IMR-90 (cell line): Measurements from ENCODE around the gene TAF3. TPM values are rescaled to one million over a fixed set of nuclear protein-coding genes. Genes with fewer than 3 reads are reported as not detected.

Source experiments
- ATAC-seq: fragments of 200-7000 bp; cut with Tn5 transposase; 2 replicates; pipeline ENCODE4 v1.9.1; 2020; ENCODE audit warnings: low read depth, mild to moderate bottlenecking, moderate library complexity
- BruUV-seq: library from RNA; stranded (reverse); fragments of 400-500 nt; replicated peaks from 2 replicates; lab custom pipeline; 2021; lab: Mats Ljungman, UMichigan
- CTCF ChIA-PET: fragments of 300-600 bp; formaldehyde crosslinking; extraction: SDS; loops from one replicate; lab custom pipeline; 2021; ENCODE audit warnings: antibody characterized with exemption; lab: Yijun Ruan, JAX
- POLR2A ChIA-PET: fragments of 300-600 bp; sonication (Branson Sonifier 250); formaldehyde crosslinking; loops from one replicate; lab custom pipeline; 2022; ENCODE audit warnings: antibody characterized with exemption; ENCODE audit not compliant: unreplicated experiment; lab: Charles Lee
- DNase-seq: peaks from one replicate; pipeline ENCODE4 v3.0.0; 2013
- H2AFZ ChIP-seq: replicated peaks from 2 replicates; pipeline ENCODE3; 2013; ENCODE audit warnings: low read length, mild to moderate bottlenecking; ENCODE audit not compliant: poor library complexity
- H2AK5ac ChIP-seq: 2 replicates; pipeline ENCODE4 v1.6.1; 2013; ENCODE audit warnings: low read depth, low read length, inconsistent platforms
- H2AK9ac ChIP-seq: replicated peaks from 2 replicates; pipeline ENCODE3; 2013; ENCODE audit warnings: mild to moderate bottlenecking, low read depth, low read length, moderate library complexity; ENCODE audit not compliant: poor library complexity
- H2BK120ac ChIP-seq: 2 replicates; pipeline ENCODE4 v1.6.1; 2013; ENCODE audit warnings: low read depth, low read length, inconsistent platforms
- H2BK15ac ChIP-seq: 3 replicates; pipeline ENCODE4 v1.6.1; 2013; ENCODE audit warnings: low read depth, low read length, inconsistent platforms
- H2BK20ac ChIP-seq: 2 replicates; pipeline ENCODE4 v1.6.1; 2013; ENCODE audit warnings: low read depth, mild to moderate bottlenecking, inconsistent platforms, low read length, moderate library complexity
- H2BK5ac ChIP-seq: 2 replicates; pipeline ENCODE4 v1.6.1; 2013; ENCODE audit warnings: mild to moderate bottlenecking, low read depth, low read length, inconsistent platforms; ENCODE audit not compliant: poor library complexity, severe bottlenecking
- H3K14ac ChIP-seq: replicated peaks from 2 replicates; pipeline ENCODE4 v1.6.1; 2013; ENCODE audit warnings: low read depth, low read length, inconsistent platforms
- H3K18ac ChIP-seq: 2 replicates; pipeline ENCODE4 v1.6.1; 2013; ENCODE audit warnings: low read depth, low read length, control low read depth
- H3K23ac ChIP-seq: 2 replicates; pipeline ENCODE4 v1.6.1; 2013; ENCODE audit warnings: low read depth, low read length, inconsistent platforms
- H3K27ac ChIP-seq: 2 replicates; pipeline ENCODE4 v1.5.1; 2013; ENCODE audit warnings: mild to moderate bottlenecking, control low read depth, low read length; ENCODE audit not compliant: insufficient read depth
- H3K27me3 ChIP-seq: 2 replicates; pipeline ENCODE4 v1.6.1; 2013; ENCODE audit warnings: low read length; ENCODE audit not compliant: control insufficient read depth, insufficient read depth
- H3K36me3 ChIP-seq: 2 replicates; pipeline ENCODE4 v1.6.1; 2013; ENCODE audit warnings: low read length, mixed read lengths; ENCODE audit not compliant: control insufficient read depth, insufficient read depth
- H3K4ac ChIP-seq: 2 replicates; pipeline ENCODE4 v1.6.1; 2013; ENCODE audit warnings: low read depth, low read length, inconsistent platforms
- H3K4me1 ChIP-seq: 2 replicates; pipeline ENCODE4 v1.6.1; 2013; ENCODE audit warnings: low read length, mixed read lengths; ENCODE audit not compliant: control insufficient read depth, insufficient read depth
- H3K4me2 ChIP-seq: 2 replicates; pipeline ENCODE4 v1.6.1; 2013; ENCODE audit warnings: low read depth, mild to moderate bottlenecking, control low read depth, low read length, moderate library complexity
- H3K4me3 ChIP-seq: 2 replicates; pipeline ENCODE4 v1.5.1; 2013; ENCODE audit warnings: low read depth, mild to moderate bottlenecking, control low read depth, low read length, moderate library complexity; ENCODE audit not compliant: insufficient read depth
- H3K56ac ChIP-seq: 2 replicates; pipeline ENCODE4 v1.6.1; 2013; ENCODE audit warnings: low read length, inconsistent platforms; ENCODE audit not compliant: insufficient read depth; ENCODE audit errors: extremely low read depth
- H3K79me1 ChIP-seq, 2 experiments: 2 replicates each; pipeline ENCODE4 v1.6.1; 2013; ENCODE audit warnings: low read length in 2 of 2, inconsistent platforms in 1 of 2, low read depth in 1 of 2
- H3K9ac ChIP-seq: 2 replicates; pipeline ENCODE4 v1.6.1; 2013; ENCODE audit warnings: low read depth, low read length, control low read depth
- H3K9me1 ChIP-seq: 2 replicates; pipeline ENCODE4 v1.6.1; 2013; ENCODE audit warnings: low read length, inconsistent platforms; ENCODE audit not compliant: insufficient read depth
- H3K9me3 ChIP-seq: 2 replicates; pipeline ENCODE4 v1.6.1; 2013; ENCODE audit warnings: low read length; ENCODE audit not compliant: control insufficient read depth, insufficient read depth
- H4K20me1 ChIP-seq: 2 replicates; pipeline ENCODE4 v1.6.1; 2013; ENCODE audit warnings: low read length, inconsistent platforms; ENCODE audit not compliant: insufficient read depth
- H4K5ac ChIP-seq: 2 replicates; pipeline ENCODE4 v1.6.1; 2013; ENCODE audit warnings: mild to moderate bottlenecking, low read depth, low read length, control low read depth
- H4K8ac ChIP-seq, 2 experiments: 2 replicates each; pipeline ENCODE4 v1.6.1; 2013; ENCODE audit warnings: low read depth in 2 of 2, low read length in 2 of 2, control low read depth in 1 of 2, inconsistent platforms in 1 of 2
- H4K91ac ChIP-seq: 2 replicates; pipeline ENCODE4 v1.6.1; 2013; ENCODE audit warnings: low read depth, low read length, inconsistent platforms; ENCODE audit not compliant: insufficient read depth
- BHLHE40 ChIP-seq: fragments of 150-350 bp; IDR thresholded peaks from 2 replicates; pipeline ENCODE4 v1.6.1; 2016; ENCODE audit warnings: mild to moderate bottlenecking, low read depth, low read length
- CEBPB ChIP-seq: IDR thresholded peaks from 2 replicates; pipeline ENCODE4 v1.6.1; 2012; ENCODE audit warnings: low read depth, low read length, improper control_type of control experiment
- CHD1 ChIP-seq: IDR thresholded peaks from 2 replicates; pipeline ENCODE4 v1.6.1; 2012; ENCODE audit warnings: low read depth, low read length, improper control_type of control experiment
- FOS ChIP-seq: fragments of 150-350 bp; IDR thresholded peaks from 2 replicates; pipeline ENCODE4 v1.6.1; 2016; ENCODE audit warnings: low read depth, low read length
- MAFK ChIP-seq: IDR thresholded peaks from 2 replicates; pipeline ENCODE4 v1.6.1; 2012; ENCODE audit warnings: low read depth, low read length, improper control_type of control experiment
- MXI1 ChIP-seq: IDR thresholded peaks from 2 replicates; pipeline ENCODE4 v1.6.1; 2012; ENCODE audit warnings: low read depth, mild to moderate bottlenecking, low read length, moderate library complexity, borderline replicate concordance
- NFE2L2 ChIP-seq: fragments of 150-350 bp; IDR thresholded peaks from 2 replicates; pipeline ENCODE4 v1.6.1; 2016; ENCODE audit warnings: low read depth, mild to moderate bottlenecking, low read length
- POLR2A ChIP-seq: IDR thresholded peaks from 2 replicates; pipeline ENCODE4 v1.6.1; 2012; ENCODE audit warnings: mild to moderate bottlenecking, low read depth, low read length
- RAD21 ChIP-seq: IDR thresholded peaks from 2 replicates; pipeline ENCODE4 v1.6.1; 2012; ENCODE audit warnings: low read length, improper control_type of control experiment
- RCOR1 ChIP-seq: IDR thresholded peaks from 2 replicates; pipeline ENCODE4 v1.6.1; 2012; ENCODE audit warnings: mild to moderate bottlenecking, low read length, improper control_type of control experiment; ENCODE audit not compliant: insufficient replicate concordance
- RFX5 ChIP-seq: IDR thresholded peaks from 2 replicates; pipeline ENCODE4 v1.8.0; 2012; ENCODE audit warnings: low read depth, mild to moderate bottlenecking, low read length, moderate library complexity
- SMC3 ChIP-seq: fragments of 150-350 bp; IDR thresholded peaks from 2 replicates; pipeline ENCODE4 v1.6.1; 2016; ENCODE audit warnings: low read depth, mild to moderate bottlenecking, antibody characterized with exemption, low read length, moderate library complexity
- USF2 ChIP-seq: fragments of 150-350 bp; IDR thresholded peaks from 2 replicates; pipeline ENCODE4 v1.6.1; 2017; ENCODE audit warnings: mild to moderate bottlenecking, antibody characterized with exemption, low read length, low read depth
- WGBS, 2 experiments: methylation state at CpG; one replicate each; pipeline versions ENCODE4 v1.1.5 to v1.1.7; 2013; ENCODE audit warnings: missing lambda C conversion rate in 2 of 2; ENCODE audit not compliant: insufficient read length in 1 of 2; ENCODE audit errors: extremely low coverage in 2 of 2; 5-methylcytosine and 5-hydroxymethylcytosine counted together
- dilution Hi-C: fragments of 300-500 bp; cut with HindIII; formaldehyde crosslinking; loops from one replicate; pipeline ENCODE4 v1.14.3; 2018; ENCODE audit warnings: low sequenced_read_pairs; ENCODE audit not compliant: unreplicated experiment
- in situ Hi-C: fragments of 300-500 bp; cut with MboI; formaldehyde crosslinking; loops from 3 replicates; pipeline ENCODE4 v1.14.3; 2019; ENCODE audit warnings: low sequenced_read_pairs, inconsistent platforms, mixed read lengths
- intact Hi-C: fragments of 100-400 bp; cut with micrococcal nuclease; formaldehyde crosslinking; loops from 2 replicates; pipeline ENCODE4 v1.10.0; 2022
- polyA plus RNA-seq, 3 experiments: library from polyadenylated mRNA; depleted of rRNA; stranded (reverse); fragments of >200 nt; gene quantifications; 2 replicates each; pipeline ENCODE4 v1.2.3, GENCODE V29; 2012; ENCODE audit warnings: low replicate concordance in 1 of 3
- total RNA-seq: library from RNA; depleted of rRNA; stranded (reverse); fragments of >200 nt; gene quantifications from 2 replicates; pipeline ENCODE4 v1.2.3, GENCODE V29; 2012
- TF ChIP-seq, protein P1 (sequence below): fragments of 150-350 bp; IDR thresholded peaks from 2 replicates; pipeline ENCODE4 v1.6.1; 2016; ENCODE audit warnings: low read depth, mild to moderate bottlenecking, low read length, moderate library complexity, borderline replicate concordance
- TF ChIP-seq, protein P2 (sequence below): conservative IDR thresholded peaks from 2 replicates; pipeline ENCODE4 v1.5.1; 2012; ENCODE audit warnings: mild to moderate bottlenecking, low read depth, low read length, improper control_type of control experiment

The TAF3 gene
- total and polyA plus RNA-seq, 2 of the 4 experiments (the other 2 are of a cell fraction): 1.4 to 2.3 TPM

DNA sequence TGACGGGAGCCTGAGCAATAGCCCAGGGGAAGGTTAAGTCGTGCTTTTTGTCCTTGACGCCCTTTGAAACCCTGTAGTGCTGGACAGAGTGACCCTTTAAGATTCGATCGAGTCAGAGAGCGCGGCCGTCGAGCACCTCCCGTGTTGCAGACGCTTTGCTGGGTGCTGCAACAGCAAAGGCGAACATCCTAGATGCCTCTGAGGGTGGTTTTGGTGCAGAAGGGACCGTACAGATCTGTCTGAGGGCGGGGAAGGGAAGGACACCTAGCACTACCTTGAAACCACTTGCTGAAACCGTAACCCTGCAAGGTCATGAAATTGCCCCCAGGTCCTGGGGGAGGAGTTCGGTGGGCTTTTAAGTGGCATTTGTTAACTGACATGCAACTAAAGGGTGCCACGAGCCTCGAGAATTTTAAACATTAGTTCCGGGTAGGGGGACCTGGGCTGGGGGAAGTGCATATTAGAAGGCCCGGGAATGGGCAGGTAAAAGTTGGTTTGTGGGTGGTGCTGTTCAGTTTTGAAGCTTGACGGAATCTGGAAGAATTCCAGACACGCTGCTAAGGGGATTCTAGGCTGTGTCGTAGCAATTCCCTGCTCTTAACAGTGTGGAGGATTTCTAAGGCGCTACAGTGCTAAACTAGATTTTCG, 29.5 kb upstream of the TAF3 start:
- no peaks in the 10 kb centered on the region for H3K9me3 ChIP-seq
- intact Hi-C loops (no loop called here), dilution Hi-C loops (no loop called here), in situ Hi-C loops (loop anchor here (25.0 kb wide), 1 partner anchor 1051 kb away; no protein-coding TSS in a partner anchor)
- peak overlapping the region; percentile 89 for H3K9ac ChIP-seq
- DNase-seq: peak; percentile 26
- ChIA-PET POLR2A (no interaction called here), CTCF (no interaction called here)
- H4K8ac ChIP-seq: peak overlapping the region; percentile 88 to 93; a peak in 2 of 4 replicates
- peaks cover 1% of the 10 kb centered on the region; the same call in 1 of the 2 replicates for H3K4me1 ChIP-seq
- H3K23ac ChIP-seq: peak overlapping the region; percentile 62
- H2BK5ac ChIP-seq: peak overlapping the region; percentile 81
- no peaks in the 10 kb centered on the region; the same call in none of the 2 replicates for H3K36me3 ChIP-seq
- peak overlapping the region; percentile 95 for H2AK9ac ChIP-seq
- peaks cover 2 to 50% of the 10 kb centered on the region in 2 experiments; a peak in 2 of 4 replicates for H3K79me1 ChIP-seq
- H3K4me3 ChIP-seq: peak overlapping the region; percentile 84
- WGBS, 2 experiments: 0% methylated on average over 3 of the region's 25 CpGs; no CpG with 5 or more reads in 1 of the 2 experiments
- no peak overlapping the region for H2BK20ac ChIP-seq
- H4K5ac ChIP-seq: no peak overlapping the region
- peak overlapping the region; percentile 94 for H2AFZ ChIP-seq
- H2AK5ac ChIP-seq: peak overlapping the region; percentile 92; the same call in 1 of the 2 replicates
- H3K9me1 ChIP-seq: 0 out of 2 replicates have a peak, but pooled peaks cover 7% of the 10 kb centered on the region
- H3K27me3 ChIP-seq: no peaks in the 10 kb centered on the region
- peak overlapping the region; percentile 98 for H3K4me2 ChIP-seq
- peak overlapping the region; percentile 4; the same call in 1 of the 2 replicates for H2BK120ac ChIP-seq
- peak overlapping the region; percentile 46; the same call in 1 of the 2 replicates for H3K56ac ChIP-seq
- H3K14ac ChIP-seq: peak overlapping the region; percentile 84
- no peak overlapping the region for H2BK15ac ChIP-seq
- H4K20me1 ChIP-seq: peaks cover 54% of the 10 kb centered on the region
- BruUV-seq: no TSS peak
- H4K91ac ChIP-seq: peak overlapping the region; percentile 71; the same call in 1 of the 2 replicates
- H3K18ac ChIP-seq: no peak overlapping the region
- H3K27ac ChIP-seq: peak overlapping the region; percentile 90
- ATAC-seq: no peak
- peak overlapping the region; percentile 93 for H3K4ac ChIP-seq
- TF ChIP-seq POLR2A (no peak; the same call in 1 of the 2 replicates), MXI1 (no peak), CHD1 (no peak), USF2 (no peak), BHLHE40 (no peak), RCOR1 (no peak), SMC3 (no peak), MAFK (no peak), RAD21 (no peak), CEBPB (no peak), NFE2L2 (no peak), RFX5 (no peak), FOS (no peak)
- TF ChIP-seq, protein P1, sequence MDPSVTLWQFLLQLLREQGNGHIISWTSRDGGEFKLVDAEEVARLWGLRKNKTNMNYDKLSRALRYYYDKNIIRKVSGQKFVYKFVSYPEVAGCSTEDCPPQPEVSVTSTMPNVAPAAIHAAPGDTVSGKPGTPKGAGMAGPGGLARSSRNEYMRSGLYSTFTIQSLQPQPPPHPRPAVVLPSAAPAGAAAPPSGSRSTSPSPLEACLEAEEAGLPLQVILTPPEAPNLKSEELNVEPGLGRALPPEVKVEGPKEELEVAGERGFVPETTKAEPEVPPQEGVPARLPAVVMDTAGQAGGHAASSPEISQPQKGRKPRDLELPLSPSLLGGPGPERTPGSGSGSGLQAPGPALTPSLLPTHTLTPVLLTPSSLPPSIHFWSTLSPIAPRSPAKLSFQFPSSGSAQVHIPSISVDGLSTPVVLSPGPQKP: no peak
- TF ChIP-seq, protein P2, sequence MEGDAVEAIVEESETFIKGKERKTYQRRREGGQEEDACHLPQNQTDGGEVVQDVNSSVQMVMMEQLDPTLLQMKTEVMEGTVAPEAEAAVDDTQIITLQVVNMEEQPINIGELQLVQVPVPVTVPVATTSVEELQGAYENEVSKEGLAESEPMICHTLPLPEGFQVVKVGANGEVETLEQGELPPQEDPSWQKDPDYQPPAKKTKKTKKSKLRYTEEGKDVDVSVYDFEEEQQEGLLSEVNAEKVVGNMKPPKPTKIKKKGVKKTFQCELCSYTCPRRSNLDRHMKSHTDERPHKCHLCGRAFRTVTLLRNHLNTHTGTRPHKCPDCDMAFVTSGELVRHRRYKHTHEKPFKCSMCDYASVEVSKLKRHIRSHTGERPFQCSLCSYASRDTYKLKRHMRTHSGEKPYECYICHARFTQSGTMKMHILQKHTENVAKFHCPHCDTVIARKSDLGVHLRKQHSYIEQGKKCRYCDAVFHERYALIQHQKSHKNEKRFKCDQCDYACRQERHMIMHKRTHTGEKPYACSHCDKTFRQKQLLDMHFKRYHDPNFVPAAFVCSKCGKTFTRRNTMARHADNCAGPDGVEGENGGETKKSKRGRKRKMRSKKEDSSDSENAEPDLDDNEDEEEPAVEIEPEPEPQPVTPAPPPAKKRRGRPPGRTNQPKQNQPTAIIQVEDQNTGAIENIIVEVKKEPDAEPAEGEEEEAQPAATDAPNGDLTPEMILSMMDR: no peak
